ENCODE results near the gene MMP28.

Gene MMP28

DNA sequence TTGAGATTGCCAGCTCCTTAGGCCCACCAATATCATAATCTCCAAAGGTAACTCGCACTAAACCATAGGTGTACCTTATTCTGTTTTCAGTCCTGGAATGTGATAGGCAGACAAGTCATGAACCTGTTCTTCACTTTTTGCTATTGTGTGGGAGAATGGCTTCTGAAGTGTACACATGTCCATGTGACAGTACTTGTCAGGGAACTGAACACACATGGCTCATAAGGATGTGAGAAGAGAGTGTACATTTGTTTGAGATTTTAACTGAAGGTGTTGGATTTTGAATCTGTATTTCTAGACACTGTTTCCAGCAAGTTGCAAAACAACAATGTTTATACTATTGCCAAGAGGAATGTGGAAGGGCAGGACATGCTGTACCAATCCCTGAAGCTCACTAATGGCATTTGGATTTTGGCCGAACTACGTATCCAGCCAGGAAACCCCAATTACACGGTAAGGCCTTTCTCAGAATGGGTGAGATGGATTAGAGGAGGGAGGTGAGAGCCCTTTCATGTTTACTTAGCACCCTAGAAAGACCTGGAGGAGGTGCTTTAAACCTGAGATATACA lies 78.5 kb downstream of the MMP28 start:
- DNase-seq: no peak

DNA sequence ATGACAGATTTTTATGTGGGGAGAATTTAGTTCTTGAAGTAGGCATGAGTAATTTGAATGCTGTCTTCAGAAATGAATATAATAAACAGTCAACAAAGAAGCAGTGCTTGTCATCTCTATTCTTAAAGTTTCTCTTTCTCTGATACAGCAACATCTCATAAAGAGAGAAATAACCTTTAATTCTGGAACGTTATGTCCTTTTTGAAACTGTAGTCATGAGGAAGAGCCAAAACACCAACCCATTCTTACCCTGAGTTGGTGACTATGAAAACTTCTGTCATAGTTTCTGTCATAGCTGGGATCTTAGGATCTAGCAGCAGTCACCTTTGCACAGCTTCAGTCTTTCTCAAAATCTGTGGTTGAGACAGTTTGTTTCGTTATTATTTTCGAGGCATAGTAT lies 79.3 kb downstream of the MMP28 start:
- DNase-seq: no peak
